Erythroblast (primary cell): ENCODE data around the gene OTUB1.

Experiments
- GATA1 ChIP-seq: IDR thresholded peaks from 2 replicates; pipeline ENCODE4 v1.6.1; 2011; ENCODE audit warnings: low read depth, mild to moderate bottlenecking, control low read depth, low read length, moderate library complexity
- POLR2A ChIP-seq: IDR thresholded peaks from 2 replicates; pipeline ENCODE4 v1.6.1; 2011; ENCODE audit warnings: mild to moderate bottlenecking, low read length

GRCh38 chr11:64022125-64022784, 36.0 kb downstream of the OTUB1 start:
- TF ChIP-seq POLR2A: no peak
- TF ChIP-seq GATA1: no peak
